ENCODE data around the gene SH2D6. TPM values are rescaled to one million over a fixed set of nuclear protein-coding genes. Genes with fewer than 3 reads are reported as not detected.
A peak's percentile ranks its signal among the peaks of the same experiment; 100 is the strongest.

SH2D6 gene
- total RNA-seq, 2 donors from 2014 or later, result 1.6 to 9.2 TPM

DNA sequence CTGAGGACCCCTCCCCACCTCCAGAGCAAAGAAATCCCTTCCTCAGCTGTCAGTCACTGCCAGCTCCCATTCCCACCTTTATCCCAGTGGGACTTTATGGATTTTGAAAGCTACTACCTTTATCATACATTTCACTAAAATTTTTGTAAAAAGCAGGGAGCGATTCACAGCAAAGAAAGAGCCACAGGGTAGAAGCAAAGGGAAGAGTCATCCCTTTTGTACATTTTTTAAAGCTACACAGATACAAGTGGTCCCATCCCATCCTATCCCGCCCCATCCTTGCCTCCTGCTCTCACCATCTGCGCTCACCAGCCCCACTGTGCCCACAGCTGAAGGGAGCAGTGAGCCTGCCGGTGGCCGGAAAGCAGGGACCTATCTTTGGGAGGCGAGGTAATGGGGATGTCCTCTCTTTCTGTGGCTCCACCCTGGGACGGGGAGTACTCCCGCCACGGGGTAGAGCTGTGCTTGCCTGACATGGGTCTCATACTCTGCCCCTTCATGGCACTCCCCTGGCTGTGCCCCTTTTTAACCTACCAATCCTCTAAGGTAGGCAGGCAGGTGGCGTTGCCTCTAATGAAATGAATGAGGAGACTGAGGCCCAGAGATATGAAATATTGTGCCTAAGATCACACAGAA, 13.2 kb downstream of the SH2D6 start:
- no peaks in the 10 kb centered on the region for H3K36me3 ChIP-seq
- H3K4me3 ChIP-seq, result no peak overlapping the region
- TF ChIP-seq, protein P1, sequence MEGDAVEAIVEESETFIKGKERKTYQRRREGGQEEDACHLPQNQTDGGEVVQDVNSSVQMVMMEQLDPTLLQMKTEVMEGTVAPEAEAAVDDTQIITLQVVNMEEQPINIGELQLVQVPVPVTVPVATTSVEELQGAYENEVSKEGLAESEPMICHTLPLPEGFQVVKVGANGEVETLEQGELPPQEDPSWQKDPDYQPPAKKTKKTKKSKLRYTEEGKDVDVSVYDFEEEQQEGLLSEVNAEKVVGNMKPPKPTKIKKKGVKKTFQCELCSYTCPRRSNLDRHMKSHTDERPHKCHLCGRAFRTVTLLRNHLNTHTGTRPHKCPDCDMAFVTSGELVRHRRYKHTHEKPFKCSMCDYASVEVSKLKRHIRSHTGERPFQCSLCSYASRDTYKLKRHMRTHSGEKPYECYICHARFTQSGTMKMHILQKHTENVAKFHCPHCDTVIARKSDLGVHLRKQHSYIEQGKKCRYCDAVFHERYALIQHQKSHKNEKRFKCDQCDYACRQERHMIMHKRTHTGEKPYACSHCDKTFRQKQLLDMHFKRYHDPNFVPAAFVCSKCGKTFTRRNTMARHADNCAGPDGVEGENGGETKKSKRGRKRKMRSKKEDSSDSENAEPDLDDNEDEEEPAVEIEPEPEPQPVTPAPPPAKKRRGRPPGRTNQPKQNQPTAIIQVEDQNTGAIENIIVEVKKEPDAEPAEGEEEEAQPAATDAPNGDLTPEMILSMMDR (IDR thresholded peaks at IDR 0.05), result no peak
- H3K4me1 ChIP-seq, result peaks cover 4% of the 10 kb centered on the region
- H3K9me3 ChIP-seq, result no peaks in the 10 kb centered on the region
- no peak overlapping the region for H3K9ac ChIP-seq (ENCODE audit: low read depth in 2 of 2, low read length in 2 of 2)
- no peak overlapping the region for H3K27ac ChIP-seq
- H3K27me3 ChIP-seq, result no peaks in the 10 kb centered on the region
- DNase-seq, result no peak
- intact Hi-C loops (cut with DNase I), result no loop called here

DNA sequence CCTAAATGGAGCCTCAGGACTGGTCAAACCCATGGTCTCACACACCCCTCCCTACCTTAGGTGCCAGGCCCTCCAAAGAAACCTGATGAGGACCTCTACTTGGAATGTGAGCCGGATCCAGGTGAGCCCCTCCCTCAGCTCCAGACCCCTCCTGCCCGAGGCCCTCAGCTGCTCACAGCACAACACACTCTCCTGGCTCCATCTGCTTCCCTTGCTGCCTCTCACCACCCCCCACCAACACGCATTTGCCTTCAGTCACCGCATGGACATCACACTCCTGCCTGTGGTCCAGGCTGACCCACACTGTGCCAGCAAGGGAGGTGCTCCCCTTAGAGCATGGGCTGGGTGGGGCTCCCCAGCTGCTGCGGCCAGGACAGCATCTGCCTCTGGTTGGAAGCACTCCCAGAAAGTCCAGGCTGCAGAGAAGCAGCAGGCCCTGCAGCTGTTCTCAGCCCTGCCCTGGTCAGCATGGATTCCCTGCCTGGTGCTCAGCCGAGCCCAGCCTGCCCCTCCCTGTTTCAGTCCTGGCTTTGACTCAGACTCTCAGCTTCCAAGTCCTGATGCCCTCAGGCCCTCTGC, 15.1 kb downstream of the SH2D6 start:
- TF ChIP-seq, protein P1 (IDR thresholded peaks at IDR 0.05), result no peak
- H3K27me3 ChIP-seq, result no peaks in the 10 kb centered on the region

DNA sequence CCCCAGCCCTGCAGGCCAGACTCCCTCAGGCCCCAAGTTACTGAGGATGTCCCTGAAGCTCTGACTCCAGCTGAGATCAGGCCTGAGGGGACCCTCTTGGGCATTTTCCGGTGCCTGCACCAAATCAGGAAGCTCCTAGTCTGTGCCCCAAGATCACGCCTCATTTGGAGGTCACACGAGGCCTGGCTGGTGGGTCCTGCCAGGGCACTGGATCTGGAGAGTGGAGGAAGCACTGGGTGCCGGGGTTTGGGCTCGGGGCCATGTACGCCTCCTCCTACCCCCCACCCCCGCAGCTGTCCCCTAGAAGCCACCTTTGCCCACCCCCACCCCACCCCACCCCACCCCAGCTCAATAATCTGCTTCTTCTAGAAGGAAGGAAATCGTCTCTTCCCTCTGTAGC, 16.2 kb downstream of the SH2D6 start:
- H3K9me3 ChIP-seq, result no peaks in the 10 kb centered on the region
- peak overlapping the region in 1 of 2 donors; percentile 16 for H3K9ac ChIP-seq (ENCODE audit: low read depth in 2 of 2, low read length in 2 of 2)
- TF ChIP-seq, protein P1 (IDR thresholded peaks at IDR 0.05), result no peak
- no peak for DNase-seq
- H3K27ac ChIP-seq, result no peak overlapping the region
- H3K4me3 ChIP-seq, result no peak overlapping the region
- H3K36me3 ChIP-seq, result no peaks in the 10 kb centered on the region
- intact Hi-C loops (cut with DNase I), result no loop called here
- no peaks in the 10 kb centered on the region for H3K27me3 ChIP-seq
- peaks cover 14% of the 10 kb centered on the region for H3K4me1 ChIP-seq

More for the DNA sequence above, 15.1 kb downstream of the SH2D6 start:
- H3K27ac ChIP-seq, result peak overlapping the region; percentile 1
- H3K9me3 ChIP-seq, result no peaks in the 10 kb centered on the region
- H3K4me3 ChIP-seq, result no peak overlapping the region
- intact Hi-C loops (cut with DNase I), result no loop called here
- no peaks in the 10 kb centered on the region for H3K36me3 ChIP-seq
- peak; percentile 79 for DNase-seq
- H3K4me1 ChIP-seq, result peaks cover 10% of the 10 kb centered on the region
- H3K9ac ChIP-seq (ENCODE audit: low read depth in 2 of 2, low read length in 2 of 2), result peak overlapping the region; percentile 33 to 46

DNA sequence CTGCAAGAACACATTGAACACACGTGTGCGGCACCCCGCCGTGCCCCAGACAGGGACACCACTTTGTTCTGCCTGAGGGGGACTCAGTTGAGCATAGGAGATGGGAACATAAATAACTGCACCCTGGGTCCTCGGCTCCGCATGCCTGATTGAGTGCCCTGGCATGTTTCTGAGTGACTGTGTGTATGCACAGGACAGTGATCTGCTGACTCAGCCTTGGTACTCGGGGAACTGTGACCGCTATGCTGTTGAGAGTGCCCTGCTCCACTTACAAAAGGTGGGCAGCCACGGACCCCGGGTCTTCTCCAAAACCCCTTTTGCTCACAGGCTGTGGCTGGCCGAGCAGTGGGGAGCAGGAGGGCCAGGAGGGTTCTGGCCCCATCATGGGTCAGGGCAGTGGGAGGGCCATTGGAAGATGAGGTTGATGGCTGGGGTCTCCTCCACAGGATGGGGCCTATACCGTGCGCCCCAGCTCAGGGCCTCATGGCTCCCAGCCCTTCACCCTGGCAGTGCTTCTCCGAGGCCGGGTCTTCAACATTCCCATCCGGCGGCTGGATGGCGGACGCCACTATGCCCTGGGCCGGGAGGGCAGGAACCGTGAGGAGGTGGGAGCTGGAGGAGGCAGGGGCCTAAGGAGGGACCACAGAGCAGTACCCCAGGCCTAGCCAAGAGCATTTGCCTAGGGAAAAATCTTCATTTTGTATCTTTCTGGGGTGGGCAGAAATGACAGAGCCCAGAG, 16.9 kb downstream of the SH2D6 start:
- Histone ChIP-seq H3K27ac (no peak overlapping the region), H3K4me1 (peaks cover 14% of the 10 kb centered on the region), H3K9me3 (no peaks in the 10 kb centered on the region), H3K4me3 (no peak overlapping the region), H3K27me3 (no peaks in the 10 kb centered on the region), H3K9ac (ENCODE audit: low read depth in 2 of 2, low read length in 2 of 2) (no peak overlapping the region), H3K36me3 (no peaks in the 10 kb centered on the region)
- DNase-seq, result no peak
- intact Hi-C loops (cut with DNase I), result no loop called here
- TF ChIP-seq, protein P1 (IDR thresholded peaks at IDR 0.05), result no peak

DNA sequence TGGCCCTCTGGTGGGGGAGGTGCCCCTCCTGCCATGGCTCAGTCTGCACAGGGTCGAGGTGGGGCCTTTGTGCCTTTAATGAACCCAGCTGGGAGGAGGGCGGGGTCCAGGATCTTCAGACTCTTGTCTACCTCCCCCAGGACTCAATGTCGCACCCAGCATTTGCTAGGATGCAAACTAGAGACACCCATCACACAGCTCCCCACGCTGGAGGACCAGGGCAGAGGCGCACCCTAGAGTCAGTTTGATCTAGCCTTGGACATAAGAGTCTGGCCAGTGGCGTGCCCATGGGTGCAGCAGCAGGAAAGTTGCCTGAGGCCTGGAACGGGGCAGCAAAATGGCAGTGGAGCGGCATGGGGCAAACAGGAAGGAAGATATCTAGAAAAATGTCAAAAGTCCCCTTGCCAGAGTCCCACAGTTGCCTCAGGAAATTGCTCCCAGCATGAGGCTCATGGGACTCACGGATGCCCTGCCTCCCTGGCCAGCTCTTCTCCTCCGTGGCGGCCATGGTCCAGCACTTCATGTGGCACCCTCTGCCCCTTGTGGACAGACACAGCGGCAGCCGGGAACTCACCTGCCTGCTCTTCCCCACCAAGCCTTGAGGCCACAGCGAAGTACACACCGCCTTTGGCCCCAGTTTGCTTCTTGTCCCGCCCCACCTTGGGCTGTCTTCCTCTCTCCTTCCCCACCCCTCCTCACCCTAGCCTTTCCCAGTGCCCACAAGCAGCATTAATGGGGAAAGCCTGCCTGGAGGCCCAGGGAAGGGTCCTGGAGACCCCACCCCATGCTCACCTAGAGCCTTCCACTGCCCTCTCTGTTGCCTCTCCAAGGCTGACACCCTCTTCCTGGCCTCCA, 17.7 kb downstream of the SH2D6 start:
- no peak overlapping the region for H3K4me3 ChIP-seq
- intact Hi-C loops (cut with DNase I), result no loop called here
- H3K27ac ChIP-seq, result peak overlapping the region; percentile 79
- H3K36me3 ChIP-seq, result no peaks in the 10 kb centered on the region
- no peak for DNase-seq
- peak overlapping the region in 1 of 2 donors; percentile 59 for H3K9ac ChIP-seq (ENCODE audit: low read depth in 2 of 2, low read length in 2 of 2)
- TF ChIP-seq, protein P1 (IDR thresholded peaks at IDR 0.05), result no peak
- H3K4me1 ChIP-seq, result peaks cover 14% of the 10 kb centered on the region
- H3K27me3 ChIP-seq, result no peaks in the 10 kb centered on the region
- no peaks in the 10 kb centered on the region for H3K9me3 ChIP-seq
